HG03280 (cell line): Measurements from ENCODE around the gene TNIP2.
"Not testable (repeated sequence)": the region's sequence is repeated elsewhere in the genome, so short reads cannot be mapped to it uniquely, and the experiment has no call there.

ENCODE experiments used
- ATAC-seq: cut with Tn5 transposase; IDR thresholded peaks from one replicate; pipeline ENCODE4 v1.9.1; 2021; ENCODE audit warnings: mild to moderate bottlenecking, moderate library complexity; ENCODE audit not compliant: unreplicated experiment

The TNIP2 gene

DNA sequence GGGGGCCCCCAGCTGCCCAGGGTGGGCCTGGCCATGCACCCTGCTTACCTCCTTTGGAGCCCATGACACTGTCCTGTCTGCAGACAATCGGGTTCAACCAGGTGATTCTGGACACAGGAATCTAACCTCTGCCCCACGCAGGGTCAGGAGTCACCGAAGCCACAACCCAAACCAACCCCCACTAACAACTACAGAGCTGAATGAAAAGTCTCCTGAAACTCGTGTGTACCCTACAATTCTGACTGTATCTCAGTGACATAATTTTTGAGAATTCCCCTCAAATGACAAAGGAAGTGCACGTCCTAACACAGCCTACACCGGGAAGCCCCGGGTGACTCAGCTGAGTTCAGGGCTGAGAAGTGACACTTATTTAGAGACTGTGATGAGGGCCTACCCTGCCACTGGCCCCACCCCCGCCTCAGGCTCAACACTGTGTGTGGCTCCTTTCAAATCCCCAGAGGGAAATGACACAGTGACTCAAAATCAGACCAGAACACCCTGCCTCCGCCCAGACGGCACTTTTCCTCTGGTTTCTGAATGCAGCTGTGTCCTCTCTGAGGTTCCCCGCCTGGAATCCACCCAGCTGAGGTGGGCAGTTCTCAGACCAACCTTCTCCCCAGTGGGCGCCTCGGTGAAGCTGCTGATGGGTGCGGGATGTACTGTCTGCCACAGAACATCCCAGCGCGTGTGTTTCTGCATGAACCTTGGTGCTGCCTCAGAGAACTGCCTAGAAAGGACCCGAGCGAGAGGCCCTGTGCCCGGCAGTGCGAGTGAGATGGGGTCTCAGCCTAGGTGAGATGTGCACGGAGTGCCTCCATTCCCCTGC lies 9.9 kb downstream of the TNIP2 start:
- peak; percentile 89 for ATAC-seq

DNA sequence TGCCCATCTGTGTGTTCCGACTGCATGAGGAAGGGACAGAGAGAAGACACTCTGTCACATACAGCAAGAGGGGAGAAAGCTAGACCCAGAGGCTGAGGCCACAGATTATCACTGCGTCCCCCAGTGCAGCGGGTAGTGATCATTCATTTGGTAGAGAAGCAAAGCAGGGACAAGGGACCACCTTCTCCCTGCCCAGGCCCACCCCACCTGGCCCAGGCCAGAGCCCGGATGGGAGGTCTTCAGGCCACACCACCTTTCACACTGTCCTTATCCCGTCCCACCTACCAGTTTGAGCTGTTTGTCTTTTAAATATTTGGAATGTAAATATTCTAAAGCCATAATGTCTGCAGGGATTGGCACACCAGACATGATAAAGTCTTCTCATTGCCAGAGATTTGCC lies 10.6 kb downstream of the TNIP2 start:
- no peak for ATAC-seq

DNA sequence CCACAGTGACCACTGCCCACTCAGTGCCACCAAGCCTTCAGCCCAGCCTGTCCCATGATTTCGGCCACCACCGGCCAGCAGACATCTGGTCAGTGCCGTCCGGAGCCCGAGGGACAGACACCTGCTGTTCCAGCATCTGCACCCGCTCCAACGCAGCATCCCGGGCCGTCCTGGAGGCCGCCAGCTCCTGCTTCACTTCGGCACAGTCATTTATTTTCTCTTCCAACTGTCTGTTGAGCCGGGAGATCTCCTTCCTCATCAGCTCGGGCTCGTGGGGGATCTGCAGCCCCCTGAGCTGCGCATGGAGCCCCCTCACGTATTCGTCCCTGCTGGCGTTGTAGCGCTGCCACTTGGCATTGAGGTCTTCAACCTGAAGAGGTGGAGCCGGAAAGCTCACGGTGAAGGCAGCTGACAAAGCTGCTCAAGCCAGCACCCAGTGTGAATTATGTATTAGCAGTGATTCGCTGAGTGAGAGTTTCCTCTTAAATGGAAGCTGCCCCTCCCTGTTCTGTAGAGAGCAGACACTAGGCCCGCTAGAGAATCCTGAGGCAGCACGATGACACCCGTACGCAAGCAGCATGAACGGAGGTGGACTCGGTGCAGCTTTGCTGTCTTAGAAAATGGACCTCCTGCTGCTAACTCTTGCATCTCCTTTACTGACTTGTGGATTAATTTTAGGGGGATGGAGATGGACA lies 11.4 kb downstream of the TNIP2 start:
- no peak for ATAC-seq

DNA sequence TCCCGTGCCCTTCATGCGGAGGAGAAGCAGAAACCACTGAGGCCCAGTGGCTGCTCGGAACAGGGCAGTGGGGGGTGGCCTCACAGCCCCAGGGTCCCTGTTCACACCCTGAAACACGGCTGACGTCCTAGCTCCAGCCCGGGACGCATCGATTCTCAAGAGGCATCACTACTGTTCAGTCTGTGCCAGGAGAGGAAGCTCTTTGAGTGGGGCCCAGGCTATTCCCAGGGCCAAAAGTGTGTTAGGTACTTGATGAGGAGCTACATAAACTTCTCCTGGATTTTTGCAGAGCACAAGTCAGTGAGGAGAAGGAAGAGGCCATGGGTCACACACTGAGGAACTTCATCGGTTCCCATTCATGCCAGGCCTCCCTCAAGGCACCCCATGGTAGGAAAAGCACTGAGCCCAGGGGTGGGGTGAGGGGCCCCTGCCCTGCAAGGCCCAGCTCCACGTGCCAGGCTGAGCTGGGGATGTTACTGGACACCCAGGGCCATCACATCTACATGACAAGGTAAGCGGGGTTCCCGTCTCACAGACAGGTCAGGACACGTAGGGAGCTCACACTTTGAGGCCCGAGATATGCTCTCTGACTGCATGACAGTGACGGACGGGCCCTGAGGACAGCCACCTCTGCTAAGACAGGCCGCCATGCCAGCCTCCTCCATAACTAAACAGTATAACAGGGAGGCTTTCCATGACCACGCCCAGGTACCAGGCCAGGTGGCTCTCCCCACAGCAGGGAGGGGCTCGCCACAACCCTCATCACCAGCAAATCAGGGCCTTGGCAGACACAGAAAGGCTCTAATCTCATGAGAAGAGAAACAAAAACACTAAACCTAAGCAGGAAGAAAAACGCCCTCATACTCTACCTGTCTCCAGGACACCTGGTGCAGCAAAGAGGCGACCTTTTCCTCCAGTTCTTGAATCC lies 12.4 kb downstream of the TNIP2 start:
- no peak for ATAC-seq

DNA sequence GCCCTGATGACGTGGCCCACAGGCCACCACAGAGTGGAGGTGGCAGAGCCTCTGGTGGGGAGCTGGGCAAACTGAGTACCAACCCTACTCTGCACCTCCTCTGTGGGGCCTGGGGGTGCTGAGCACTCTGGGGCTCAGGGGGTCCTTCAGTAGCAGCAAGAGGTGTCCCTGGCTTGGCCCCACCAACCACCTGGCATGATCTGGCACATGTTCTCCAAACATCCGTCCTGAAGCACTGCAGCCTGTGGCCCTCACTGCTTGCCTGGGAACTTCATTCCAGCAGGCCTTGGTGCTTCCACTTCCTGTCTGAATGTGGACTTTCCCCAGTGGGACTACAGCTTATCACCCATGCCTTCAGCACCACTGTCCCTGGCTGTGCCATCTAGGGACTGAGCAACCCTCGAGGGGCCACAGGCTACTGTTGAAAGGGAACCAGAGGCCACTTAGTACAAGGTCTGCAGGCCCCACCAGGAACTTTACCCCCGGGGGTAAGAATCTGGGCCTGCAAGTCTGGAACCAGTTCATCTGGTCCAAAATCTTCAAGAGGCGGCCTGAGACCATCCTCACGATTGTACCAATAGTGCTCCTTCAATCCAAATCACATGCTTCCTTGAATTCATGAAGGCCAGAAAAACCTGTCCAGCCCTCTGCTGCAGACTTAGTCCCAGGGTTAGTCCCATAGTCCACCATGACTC lies 13.2 kb downstream of the TNIP2 start:
- no peak for ATAC-seq

DNA sequence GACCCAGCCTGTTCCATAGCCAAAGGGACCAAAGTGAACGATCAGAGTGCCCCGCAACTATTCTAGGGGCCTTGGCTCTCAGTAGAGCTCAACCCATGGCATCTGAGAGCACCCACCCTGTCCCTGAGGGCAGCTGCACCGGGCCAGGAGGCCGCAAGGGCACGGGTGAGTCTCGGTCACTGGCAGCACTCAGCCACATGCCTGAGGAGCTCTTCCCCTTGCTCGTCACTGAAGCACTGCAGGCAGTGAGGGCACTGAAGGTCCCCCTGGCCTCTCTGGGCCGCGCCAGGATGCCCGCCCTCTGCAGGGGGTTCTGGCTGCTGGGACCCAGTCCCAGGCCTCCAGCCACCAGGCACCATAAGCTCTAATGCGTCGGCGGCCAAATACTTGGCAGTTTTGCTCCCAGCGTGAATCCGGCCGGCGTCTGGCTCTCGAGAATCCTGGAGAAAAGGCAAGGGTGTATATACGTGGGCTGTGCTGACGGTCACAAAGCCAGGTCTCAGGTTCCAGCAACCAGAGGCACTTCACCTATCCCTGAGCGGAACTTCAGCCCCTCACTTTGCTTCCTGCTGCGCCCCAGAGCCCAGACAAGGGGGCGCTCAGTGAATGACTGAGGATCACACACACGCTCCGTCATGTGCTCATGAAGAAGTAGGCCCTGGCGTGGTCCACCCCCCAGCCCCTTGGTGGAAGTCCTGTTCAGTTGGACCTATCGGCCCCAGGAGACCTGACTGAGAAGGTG lies 13.9 kb downstream of the TNIP2 start:
- no peak for ATAC-seq

DNA sequence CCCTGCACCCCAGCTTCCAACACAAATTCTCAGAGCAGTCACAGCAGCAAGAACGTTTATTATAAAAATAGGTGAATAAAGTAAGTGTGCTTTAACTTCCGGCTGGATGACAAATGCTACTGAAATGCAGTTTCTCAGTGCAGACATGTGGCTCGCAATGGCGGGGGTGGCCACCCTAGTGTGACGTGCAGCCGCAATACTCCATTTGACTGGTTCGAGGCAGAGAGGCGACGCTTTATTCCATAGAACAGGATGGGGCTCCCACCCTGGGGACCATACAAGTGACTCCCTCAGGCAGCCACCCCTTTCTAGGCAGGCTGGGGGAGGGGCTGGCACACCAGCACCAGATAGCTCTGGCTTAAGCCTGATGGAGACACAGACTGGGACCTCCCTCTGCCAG lies 14.5 kb downstream of the TNIP2 start:
- ATAC-seq: no peak

DNA sequence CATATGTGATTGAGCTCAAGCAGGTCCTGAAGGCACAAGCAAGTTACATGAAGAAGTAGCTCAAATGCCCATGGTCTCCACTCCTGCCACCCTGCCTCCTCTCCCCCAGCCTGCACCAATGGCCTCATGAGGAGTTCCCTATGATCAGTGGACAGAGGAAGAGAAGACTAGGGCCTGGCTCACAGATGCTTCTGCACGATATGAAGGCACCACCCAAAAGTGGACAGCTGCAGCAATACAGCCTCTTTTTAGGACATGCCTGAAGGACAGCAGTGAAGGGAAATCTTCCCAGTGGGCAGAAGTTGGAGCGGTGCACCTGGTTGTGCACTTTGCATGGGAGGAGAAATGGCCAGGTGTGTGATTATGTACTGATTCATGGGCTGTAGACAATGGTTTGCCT lies 17.8 kb downstream of the TNIP2 start:
- not testable (repeated sequence) for ATAC-seq

DNA sequence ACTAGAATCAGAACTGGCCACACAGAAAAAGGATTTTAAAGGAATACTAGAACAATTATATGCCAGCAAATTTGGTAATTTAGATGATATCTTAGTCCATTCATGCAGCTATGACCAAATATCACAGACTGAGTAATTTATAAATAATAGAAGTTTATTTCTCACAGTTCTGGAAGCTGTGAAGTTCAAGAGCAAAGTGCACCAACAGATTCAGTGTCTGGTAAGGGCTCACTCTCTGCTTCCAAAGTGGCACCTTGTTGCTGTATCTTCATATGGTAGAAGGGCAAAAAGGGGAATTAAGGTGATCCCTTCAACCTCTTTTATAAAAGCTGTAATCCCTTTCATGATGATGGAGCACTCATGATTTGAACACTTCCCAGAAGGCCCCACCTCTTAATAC lies 20.3 kb downstream of the TNIP2 start:
- no peak for ATAC-seq

DNA sequence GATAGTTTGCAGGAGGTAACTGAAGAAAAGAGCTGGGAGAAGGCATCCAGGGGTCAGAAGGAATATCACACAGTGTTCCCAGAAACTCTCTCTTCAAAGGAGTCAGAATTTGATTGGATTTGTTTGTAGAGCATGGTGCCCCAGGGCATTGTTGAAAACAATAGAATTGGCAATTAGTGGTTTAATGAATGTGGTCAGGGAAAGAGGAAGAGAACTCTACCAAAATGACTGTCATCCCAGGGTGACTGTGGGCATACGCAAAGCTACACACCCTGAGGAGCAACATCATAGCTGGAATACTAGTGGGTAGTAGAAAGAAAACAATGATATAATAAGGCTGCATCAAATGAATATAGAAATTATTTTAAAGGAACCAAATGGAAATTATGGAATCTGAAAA lies 21.5 kb downstream of the TNIP2 start:
- no peak for ATAC-seq

DNA sequence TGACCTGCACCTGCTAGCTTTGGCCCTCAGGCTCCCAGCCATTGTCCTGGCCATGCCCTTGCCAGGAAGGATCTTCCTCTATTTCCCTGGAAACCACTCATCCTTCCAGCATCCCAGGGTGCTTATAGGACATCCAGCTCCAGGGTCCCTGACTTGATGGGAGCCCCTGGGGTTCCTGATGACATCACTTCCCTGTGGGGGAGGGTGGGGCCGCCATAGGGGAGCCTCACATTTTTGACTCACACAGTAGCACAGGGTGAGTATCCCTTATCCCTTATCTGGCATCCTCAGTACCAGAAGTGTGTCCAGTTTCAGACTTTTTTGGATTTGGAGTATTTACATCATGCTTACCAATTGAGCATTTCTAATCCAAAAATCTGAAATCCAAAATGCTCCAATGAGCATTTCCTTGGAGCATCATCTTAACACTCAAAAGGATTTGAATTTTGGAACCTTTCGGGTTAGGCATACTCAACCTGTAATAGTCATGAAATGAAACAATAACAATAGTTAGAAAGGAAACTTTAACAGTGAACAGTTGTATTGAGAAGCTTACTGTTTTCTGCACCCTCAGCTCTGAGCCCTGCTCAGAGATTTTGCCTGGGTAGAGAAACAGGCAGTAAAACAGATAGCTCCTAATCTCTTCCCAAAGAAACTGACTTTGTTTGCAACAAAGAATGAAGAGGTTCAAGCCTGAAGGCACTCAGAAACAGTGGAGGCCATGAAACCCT lies 22.1 kb downstream of the TNIP2 start:
- ATAC-seq: no peak

DNA sequence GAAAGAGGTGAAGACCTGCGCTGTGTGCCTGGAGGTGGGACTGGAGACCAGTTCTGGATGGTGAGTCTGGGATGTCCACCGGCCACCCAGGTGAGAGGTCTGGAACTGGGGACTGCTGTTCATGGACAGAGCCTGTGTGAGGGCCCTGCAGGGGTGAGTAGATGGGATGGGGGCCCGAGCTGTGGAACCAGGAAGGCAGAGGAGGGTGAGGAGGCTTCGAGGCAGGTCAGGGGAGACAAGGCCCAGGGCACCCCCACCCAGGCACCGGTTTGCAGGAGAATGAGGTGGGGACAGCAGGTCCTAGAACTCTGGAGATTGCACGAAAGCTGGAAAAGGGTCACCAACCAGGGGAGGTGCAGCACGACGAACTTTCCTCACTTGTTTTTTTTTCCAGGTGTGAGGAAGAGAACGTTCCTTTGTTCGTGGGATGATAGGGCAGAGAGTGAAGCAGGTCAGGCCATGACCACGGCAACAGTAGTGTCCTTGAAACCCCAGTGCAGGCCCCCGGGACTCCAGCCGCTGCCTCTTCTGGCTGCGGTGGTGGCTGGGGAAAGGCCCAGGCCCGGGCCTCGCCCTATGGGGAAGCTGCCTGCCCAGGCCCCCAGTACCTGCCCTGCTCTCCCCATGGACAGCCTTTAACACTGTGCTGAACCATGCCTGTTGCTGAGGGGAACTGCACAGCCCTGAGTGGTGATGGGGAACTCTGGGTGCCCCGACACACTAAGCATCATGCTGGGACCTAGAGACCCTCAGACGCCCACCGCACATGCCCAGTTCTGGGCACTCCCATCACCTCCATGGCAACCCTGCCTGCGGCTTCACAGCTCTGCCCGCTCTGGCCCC lies 22.9 kb downstream of the TNIP2 start:
- ATAC-seq: no peak

DNA sequence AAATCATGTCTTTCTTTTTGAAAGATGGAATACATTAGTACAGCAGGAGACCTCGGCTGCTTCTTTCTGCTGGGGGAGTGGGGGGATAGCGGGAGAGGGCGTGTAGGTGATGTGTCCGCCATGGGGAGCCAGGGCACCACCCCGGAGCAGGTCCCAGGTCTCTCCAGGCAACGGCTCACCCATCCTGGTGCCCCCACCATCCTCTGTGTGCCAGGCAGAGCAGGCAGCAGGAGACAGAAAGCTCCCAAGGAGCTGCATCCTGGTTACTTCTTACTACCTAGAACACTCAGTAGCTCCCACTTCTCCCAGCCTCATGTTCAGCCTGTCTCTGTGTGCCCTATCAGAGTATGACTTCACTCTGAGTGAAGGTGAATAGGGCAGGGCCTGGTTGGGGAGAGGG lies 23.6 kb downstream of the TNIP2 start:
- ATAC-seq: no peak

DNA sequence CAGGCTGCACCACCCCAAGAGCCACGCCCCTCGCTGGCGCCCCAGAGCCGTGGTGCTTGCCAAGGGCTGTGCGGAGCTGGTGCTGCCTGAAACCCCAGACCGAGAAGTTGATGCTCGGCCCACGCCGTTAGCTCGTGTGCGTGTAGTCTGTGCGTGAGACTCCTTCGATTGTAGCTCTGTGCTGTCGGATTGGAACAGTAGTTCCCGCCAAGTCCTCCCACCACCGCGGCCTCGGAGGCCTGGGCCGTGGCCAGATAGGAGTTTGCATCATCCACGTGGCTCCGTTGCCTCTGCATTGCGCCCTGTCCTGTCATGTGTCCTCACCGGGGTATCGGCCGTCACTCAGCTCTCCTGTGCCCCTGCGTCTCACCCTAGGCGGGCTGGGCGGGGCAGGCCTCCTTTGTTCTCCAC lies 24.2 kb downstream of the TNIP2 start:
- no peak for ATAC-seq

DNA sequence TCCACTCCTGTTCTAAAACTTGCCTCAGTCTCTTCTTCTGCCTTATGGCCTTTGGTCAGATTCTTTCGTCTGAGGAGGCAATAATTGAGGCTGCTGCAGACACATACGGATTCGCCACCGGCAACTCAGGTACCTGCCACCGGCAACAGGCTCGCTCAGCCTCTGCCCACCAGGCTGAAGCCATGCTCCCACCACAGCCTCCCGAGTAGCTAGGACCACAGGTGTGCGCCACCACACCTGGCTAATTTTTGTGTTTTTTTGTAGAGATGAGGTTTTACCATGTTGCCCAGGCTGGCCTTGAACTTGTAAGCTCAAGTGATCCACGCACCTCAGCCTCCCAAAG lies 26.6 kb downstream of the TNIP2 start:
- no peak for ATAC-seq

DNA sequence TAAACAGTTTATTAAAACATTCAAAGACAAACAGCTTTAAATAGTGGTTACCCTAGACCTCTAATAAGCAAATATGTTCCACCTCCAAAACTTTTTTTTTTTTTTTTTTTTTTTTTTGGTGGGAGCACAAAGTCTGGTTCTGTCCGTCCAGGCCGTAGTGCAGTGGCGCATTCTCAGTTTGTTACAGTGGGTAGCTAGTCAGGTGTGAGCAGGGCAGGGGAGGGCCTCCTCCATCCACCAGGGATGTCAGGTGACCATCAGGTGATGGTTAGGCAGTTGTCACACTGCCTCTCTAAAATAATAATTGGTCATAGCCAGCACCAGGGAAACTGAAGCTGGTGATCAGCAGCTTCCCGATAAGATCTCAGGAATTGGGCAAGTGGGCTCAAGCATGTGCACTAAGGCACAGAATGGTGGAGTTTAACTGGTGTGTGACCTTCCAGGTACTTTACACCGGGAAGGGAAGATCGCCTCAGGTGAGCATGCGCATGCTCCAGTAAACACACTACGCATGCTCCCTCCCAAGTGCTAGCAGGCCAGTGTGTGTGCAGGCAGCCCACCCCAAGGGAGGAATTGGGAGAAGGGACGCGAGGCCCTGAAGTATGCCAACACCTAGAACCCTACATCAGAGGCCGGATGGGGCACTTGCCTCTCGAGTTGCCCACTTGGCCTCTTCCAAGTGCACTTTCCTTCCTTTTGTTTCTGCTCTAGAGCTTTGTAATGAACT lies 27.2 kb downstream of the TNIP2 start:
- no peak for ATAC-seq

DNA sequence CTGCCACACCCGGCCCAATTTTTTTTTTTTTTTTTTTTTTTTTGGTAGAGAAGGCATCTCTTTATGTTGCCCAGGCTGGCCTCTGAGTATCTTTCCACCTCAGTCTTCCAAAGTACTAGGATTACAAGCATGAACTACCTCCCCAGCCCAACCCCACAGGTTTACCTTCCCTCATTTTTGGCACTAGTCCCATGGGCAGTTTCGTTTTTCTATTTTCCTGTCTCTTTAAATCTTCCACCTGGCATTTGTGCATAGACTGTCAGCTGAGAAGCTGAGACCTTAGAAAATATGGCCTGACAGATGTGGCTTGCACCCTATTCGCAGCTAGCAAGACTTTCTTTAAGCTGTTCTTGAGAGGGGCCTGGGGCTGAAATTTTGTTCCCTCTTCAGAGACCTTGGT lies 27.9 kb downstream of the TNIP2 start:
- no peak for ATAC-seq

DNA sequence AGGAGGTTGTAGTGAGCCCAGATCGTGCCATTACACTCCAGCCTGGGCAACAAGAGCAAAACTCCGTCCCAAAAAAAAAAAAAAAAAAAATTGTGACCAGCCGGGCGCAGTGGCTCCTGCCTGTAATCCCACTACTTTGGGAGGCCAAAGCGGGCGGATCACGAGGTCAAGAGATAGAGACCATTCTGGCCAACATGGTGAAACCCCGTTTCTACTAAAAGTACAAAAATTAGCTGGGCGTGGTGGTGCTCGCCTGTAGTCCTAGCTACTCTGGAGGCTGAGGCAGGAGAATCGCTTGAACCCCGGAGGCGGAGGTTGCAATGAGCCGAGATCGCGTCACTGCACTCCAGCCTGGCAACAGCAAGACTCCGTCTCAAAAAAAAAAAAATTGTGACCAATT lies 29.3 kb downstream of the TNIP2 start:
- not testable (repeated sequence) for ATAC-seq
